HepG2 (cell line): ENCODE data around the gene NRP1.

Experiments
- CEBPB ChIP-seq: IDR thresholded peaks from 2 replicates; pipeline ENCODE4 v1.6.1; 2011; ENCODE audit warnings: low read depth, low read length, improper control_type of control experiment, borderline replicate concordance
- FOXO4 ChIP-seq: sonication (generic); formaldehyde crosslinking; conservative IDR thresholded peaks from 2 replicates; pipeline ENCODE4 v1.8.1; 2023; ENCODE audit warnings: missing genetic modification reagents
- HMG20B ChIP-seq: conservative IDR thresholded peaks from 2 replicates; pipeline ENCODE4 v1.6.1; 2016; ENCODE audit warnings: missing genetic modification reagents, missing compliant biosample characterization
- MAZ ChIP-seq, 2 experiments: sonication (generic) in 1 of 2; formaldehyde crosslinking in 1 of 2; IDR thresholded peaks; 2 replicates each; pipeline versions ENCODE4 v1.5.0 to v1.6.1; 2012 to 2020; ENCODE audit warnings: low read depth in 2 of 2, mild to moderate bottlenecking in 2 of 2, borderline replicate concordance in 1 of 2, improper control_type of control experiment in 1 of 2, low read length in 1 of 2, missing genetic modification reagents in 1 of 2, moderate library complexity in 1 of 2
- NFYB ChIP-seq: sonication (generic); formaldehyde crosslinking; IDR thresholded peaks from 2 replicates; pipeline ENCODE4 v1.4.0; 2020; ENCODE audit warnings: missing genetic modification reagents
- TOPORS ChIP-seq: sonication (generic); formaldehyde crosslinking; IDR thresholded peaks from 2 replicates; pipeline ENCODE4 v1.8.0; 2023; ENCODE audit warnings: mild to moderate bottlenecking, missing genetic modification reagents
- ZBTB8A ChIP-seq: sonication (generic); formaldehyde crosslinking; IDR thresholded peaks from 2 replicates; pipeline ENCODE4 v1.4.0; 2020; ENCODE audit warnings: mild to moderate bottlenecking, low read depth, missing genetic modification reagents, borderline replicate concordance
- ZNF362 ChIP-seq: sonication (generic); formaldehyde crosslinking; IDR thresholded peaks from 2 replicates; pipeline ENCODE4 v1.4.0; 2020; ENCODE audit warnings: missing genetic modification reagents, mild to moderate bottlenecking, borderline replicate concordance
- ZNF589 ChIP-seq: sonication (generic); formaldehyde crosslinking; conservative IDR thresholded peaks from 2 replicates; pipeline ENCODE4 v1.8.0; 2022; ENCODE audit warnings: mild to moderate bottlenecking, moderate library complexity, missing genetic modification reagents
- TF ChIP-seq, protein P1 (sequence below): sonication (generic); formaldehyde crosslinking; IDR thresholded peaks from 2 replicates; pipeline ENCODE4 v1.5.0; 2020; ENCODE audit warnings: mild to moderate bottlenecking, missing genetic modification reagents, moderate library complexity

DNA sequence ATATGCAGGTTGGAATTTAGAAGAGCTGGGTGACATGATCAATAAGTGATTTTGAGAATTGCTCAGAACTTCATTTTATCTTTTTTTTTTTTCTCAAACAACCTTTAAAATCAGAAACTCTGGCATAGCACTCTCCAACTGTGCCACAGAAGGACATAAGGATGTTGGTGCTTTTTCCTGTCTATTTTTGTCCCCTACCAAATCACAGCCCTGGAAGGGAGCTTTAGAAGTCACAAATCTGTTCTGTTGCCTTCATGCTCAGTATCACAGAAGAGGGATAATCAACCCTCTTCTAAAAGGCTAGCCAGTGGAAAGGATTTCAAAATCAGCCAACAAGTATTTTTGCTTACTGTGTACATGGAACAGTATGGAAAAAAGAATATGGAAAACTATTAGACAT, 14.8 kb upstream of the NRP1 start:
- TF ChIP-seq HMG20B (no peak), NFYB (CRISPR knock-in tag) (no peak), MAZ (IDR thresholded peaks at IDR 0.05; ENCODE audit: borderline replicate concordance, low read depth, low read length) (no peak), MAZ (CRISPR knock-in tag; IDR thresholded peaks at IDR 0.05; ENCODE audit: low read depth) (no peak), ZNF589 (CRISPR knock-in tag) (no peak), TOPORS (no peak), FOXO4 (no peak), ZBTB8A (no peak), CEBPB (no peak), ZNF362 (no peak)
- TF ChIP-seq, protein P1, sequence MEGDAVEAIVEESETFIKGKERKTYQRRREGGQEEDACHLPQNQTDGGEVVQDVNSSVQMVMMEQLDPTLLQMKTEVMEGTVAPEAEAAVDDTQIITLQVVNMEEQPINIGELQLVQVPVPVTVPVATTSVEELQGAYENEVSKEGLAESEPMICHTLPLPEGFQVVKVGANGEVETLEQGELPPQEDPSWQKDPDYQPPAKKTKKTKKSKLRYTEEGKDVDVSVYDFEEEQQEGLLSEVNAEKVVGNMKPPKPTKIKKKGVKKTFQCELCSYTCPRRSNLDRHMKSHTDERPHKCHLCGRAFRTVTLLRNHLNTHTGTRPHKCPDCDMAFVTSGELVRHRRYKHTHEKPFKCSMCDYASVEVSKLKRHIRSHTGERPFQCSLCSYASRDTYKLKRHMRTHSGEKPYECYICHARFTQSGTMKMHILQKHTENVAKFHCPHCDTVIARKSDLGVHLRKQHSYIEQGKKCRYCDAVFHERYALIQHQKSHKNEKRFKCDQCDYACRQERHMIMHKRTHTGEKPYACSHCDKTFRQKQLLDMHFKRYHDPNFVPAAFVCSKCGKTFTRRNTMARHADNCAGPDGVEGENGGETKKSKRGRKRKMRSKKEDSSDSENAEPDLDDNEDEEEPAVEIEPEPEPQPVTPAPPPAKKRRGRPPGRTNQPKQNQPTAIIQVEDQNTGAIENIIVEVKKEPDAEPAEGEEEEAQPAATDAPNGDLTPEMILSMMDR (CRISPR knock-in tag) = no peak
